ENCODE data around the gene ADGRL3. TPM values are rescaled to one million over a fixed set of nuclear protein-coding genes. Genes with fewer than 3 reads are reported as not detected.

Gene ADGRL3
- total RNA-seq, 1 donor from 2014 or later = 31.3 TPM

DNA sequence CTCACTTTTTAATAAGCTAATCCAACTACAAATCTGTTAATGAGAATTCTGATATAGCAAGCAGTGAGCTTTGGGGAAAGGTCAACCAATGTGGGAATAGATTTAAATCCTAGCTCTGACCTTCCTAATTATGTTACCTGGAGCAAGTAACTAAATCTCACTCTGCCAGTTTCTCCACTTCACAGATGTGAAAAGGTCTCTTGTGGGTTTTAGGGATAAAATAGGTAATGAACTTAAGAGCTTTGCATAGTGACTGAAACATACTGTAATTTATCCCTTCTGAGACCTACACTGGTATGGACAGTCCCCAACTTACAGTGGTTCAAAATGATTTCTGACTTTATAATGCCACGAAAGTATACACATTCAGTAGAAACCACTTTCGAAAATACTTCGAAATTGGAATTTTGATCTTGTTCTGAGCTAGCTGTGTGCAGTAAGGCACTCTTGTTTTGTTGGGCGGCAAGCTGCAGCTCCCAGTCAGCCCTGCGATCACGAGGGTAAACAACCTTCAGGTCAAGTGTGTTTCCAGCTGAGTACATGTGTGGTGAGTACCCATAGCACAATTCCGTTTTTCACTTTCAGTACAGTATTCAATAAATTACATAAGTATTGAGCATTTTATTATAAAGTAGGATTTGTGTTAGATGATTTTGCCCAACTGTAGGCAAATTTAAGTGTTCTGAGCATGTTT is 93.7 kb downstream of the ADGRL3 start:
- H3K36me3 ChIP-seq (ENCODE audit: insufficient read depth, low read length) = no peaks in the 10 kb centered on the region
- H3K36me3 Mint-ChIP-seq (ENCODE audit: low read depth, unreplicated experiment) = no peaks in the 10 kb centered on the region
- no peak overlapping the region for H2AFZ ChIP-seq (ENCODE audit: low read depth, low read length)
- H3K4me1 ChIP-seq (ENCODE audit: insufficient read depth, low read length) = no peaks in the 10 kb centered on the region
- H3K9ac ChIP-seq (ENCODE audit: low read length) = no peak overlapping the region
- no peak overlapping the region for H3K27ac Mint-ChIP-seq (ENCODE audit: unreplicated experiment)
- H3K27me3 ChIP-seq (ENCODE audit: insufficient read depth, low read length) = no peaks in the 10 kb centered on the region
- no peak overlapping the region for H3K4me3 ChIP-seq (ENCODE audit: insufficient read depth, low read depth, low read length)
- no peak overlapping the region for H3K4me3 Mint-ChIP-seq (ENCODE audit: unreplicated experiment)
- no peak overlapping the region for H3K4me2 ChIP-seq (ENCODE audit: low read length)
- peaks cover 4% of the 10 kb centered on the region for H3K4me1 Mint-ChIP-seq (ENCODE audit: low read depth, unreplicated experiment)
- TF ChIP-seq, protein P1, sequence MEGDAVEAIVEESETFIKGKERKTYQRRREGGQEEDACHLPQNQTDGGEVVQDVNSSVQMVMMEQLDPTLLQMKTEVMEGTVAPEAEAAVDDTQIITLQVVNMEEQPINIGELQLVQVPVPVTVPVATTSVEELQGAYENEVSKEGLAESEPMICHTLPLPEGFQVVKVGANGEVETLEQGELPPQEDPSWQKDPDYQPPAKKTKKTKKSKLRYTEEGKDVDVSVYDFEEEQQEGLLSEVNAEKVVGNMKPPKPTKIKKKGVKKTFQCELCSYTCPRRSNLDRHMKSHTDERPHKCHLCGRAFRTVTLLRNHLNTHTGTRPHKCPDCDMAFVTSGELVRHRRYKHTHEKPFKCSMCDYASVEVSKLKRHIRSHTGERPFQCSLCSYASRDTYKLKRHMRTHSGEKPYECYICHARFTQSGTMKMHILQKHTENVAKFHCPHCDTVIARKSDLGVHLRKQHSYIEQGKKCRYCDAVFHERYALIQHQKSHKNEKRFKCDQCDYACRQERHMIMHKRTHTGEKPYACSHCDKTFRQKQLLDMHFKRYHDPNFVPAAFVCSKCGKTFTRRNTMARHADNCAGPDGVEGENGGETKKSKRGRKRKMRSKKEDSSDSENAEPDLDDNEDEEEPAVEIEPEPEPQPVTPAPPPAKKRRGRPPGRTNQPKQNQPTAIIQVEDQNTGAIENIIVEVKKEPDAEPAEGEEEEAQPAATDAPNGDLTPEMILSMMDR (IDR thresholded peaks at IDR 0.05; ENCODE audit: insufficient read depth, low read depth, low read length) = no peak
- no peak for TF ChIP-seq EZH2 (IDR thresholded peaks at IDR 0.05; ENCODE audit: insufficient read depth, low read length)
- DNase-seq (ENCODE audit: low read depth) = no peak
- no peaks in the 10 kb centered on the region for H3K79me2 ChIP-seq (ENCODE audit: insufficient read depth, low read length)
- H4K20me1 ChIP-seq (ENCODE audit: insufficient read depth, low read length) = no peaks in the 10 kb centered on the region
- FAIRE-seq = no peak
- H3K27ac ChIP-seq (ENCODE audit: low read depth, low read length) = no peak overlapping the region
- no peaks in the 10 kb centered on the region for H3K9me3 Mint-ChIP-seq (ENCODE audit: unreplicated experiment)
- H3K9me3 ChIP-seq (ENCODE audit: insufficient read depth, low read depth, low read length) = no peaks in the 10 kb centered on the region
- no peaks in the 10 kb centered on the region for H3K27me3 Mint-ChIP-seq (ENCODE audit: low read depth, unreplicated experiment)

DNA sequence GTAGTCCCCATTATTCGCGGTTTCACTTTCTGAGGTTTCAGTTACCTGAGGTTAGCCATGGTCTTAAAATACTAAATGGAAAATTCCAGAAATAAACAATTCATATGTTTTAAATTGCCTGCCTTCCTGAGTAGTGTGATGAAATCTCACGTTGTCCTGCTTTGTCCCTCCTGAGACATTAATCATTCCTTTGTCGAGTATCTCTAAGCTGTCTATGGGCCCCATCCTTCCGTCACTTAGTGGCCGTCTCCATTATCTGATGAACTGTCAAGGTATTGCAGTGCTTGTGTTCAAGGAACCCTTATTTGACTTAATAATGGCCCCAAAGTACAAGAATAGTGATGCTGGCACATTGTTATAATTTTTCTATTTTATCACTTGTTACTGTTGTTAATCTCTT is 94.8 kb downstream of the ADGRL3 start:
- Histone ChIP-seq H3K27ac (ENCODE audit: low read depth, low read length) (no peak overlapping the region), H4K20me1 (ENCODE audit: insufficient read depth, low read length) (no peaks in the 10 kb centered on the region), H3K4me2 (ENCODE audit: low read length) (no peak overlapping the region), H3K4me3 (ENCODE audit: insufficient read depth, low read depth, low read length) (no peak overlapping the region), H2AFZ (ENCODE audit: low read depth, low read length) (no peak overlapping the region), H3K4me1 (ENCODE audit: insufficient read depth, low read length) (no peaks in the 10 kb centered on the region), H3K9ac (ENCODE audit: low read length) (no peak overlapping the region), H3K9me3 (ENCODE audit: insufficient read depth, low read depth, low read length) (no peaks in the 10 kb centered on the region), H3K27me3 (ENCODE audit: insufficient read depth, low read length) (no peaks in the 10 kb centered on the region), H3K79me2 (ENCODE audit: insufficient read depth, low read length) (no peaks in the 10 kb centered on the region), H3K36me3 (ENCODE audit: insufficient read depth, low read length) (no peaks in the 10 kb centered on the region)
- no peak for FAIRE-seq
- no peaks in the 10 kb centered on the region for H3K9me3 Mint-ChIP-seq (ENCODE audit: unreplicated experiment)
- no peak overlapping the region for H3K27ac Mint-ChIP-seq (ENCODE audit: unreplicated experiment)
- H3K4me3 Mint-ChIP-seq (ENCODE audit: unreplicated experiment) = no peak overlapping the region
- DNase-seq (ENCODE audit: low read depth) = no peak
- TF ChIP-seq, protein P1 (IDR thresholded peaks at IDR 0.05; ENCODE audit: insufficient read depth, low read depth, low read length) = no peak
- no peak for TF ChIP-seq EZH2 (IDR thresholded peaks at IDR 0.05; ENCODE audit: insufficient read depth, low read length)
- H3K36me3 Mint-ChIP-seq (ENCODE audit: low read depth, unreplicated experiment) = no peaks in the 10 kb centered on the region
- peaks cover 5% of the 10 kb centered on the region for H3K4me1 Mint-ChIP-seq (ENCODE audit: low read depth, unreplicated experiment)
- H3K27me3 Mint-ChIP-seq (ENCODE audit: low read depth, unreplicated experiment) = no peaks in the 10 kb centered on the region

DNA sequence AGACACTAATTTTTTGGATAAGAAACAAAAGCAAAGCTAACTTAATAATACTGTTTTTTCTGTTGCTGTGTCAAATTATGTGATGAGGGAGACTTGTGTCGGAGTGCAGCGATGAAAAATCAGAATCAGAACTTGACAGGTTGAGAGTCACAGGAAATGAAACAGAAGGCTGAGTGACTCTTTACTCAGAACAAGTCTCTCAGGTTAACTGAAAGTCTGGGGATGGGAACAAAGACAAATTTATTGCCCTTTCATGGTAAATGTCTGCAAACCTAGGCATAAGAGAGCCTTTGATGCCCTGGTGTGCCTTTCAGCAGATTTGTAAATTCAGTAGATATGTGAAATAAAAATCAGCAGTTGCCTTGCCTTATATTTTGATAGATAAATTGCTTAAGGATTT is 96.0 kb downstream of the ADGRL3 start:
- Mint-ChIP-seq H3K9me3 (ENCODE audit: unreplicated experiment) (no peaks in the 10 kb centered on the region), H3K4me1 (ENCODE audit: low read depth, unreplicated experiment) (peaks cover 5% of the 10 kb centered on the region)

More for the DNA sequence above, 96.0 kb downstream of the ADGRL3 start:
- Mint-ChIP-seq H3K4me3 (ENCODE audit: unreplicated experiment) (no peak overlapping the region), H3K27me3 (ENCODE audit: low read depth, unreplicated experiment) (no peaks in the 10 kb centered on the region), H3K27ac (ENCODE audit: unreplicated experiment) (no peak overlapping the region), H3K36me3 (ENCODE audit: low read depth, unreplicated experiment) (no peaks in the 10 kb centered on the region)
- Histone ChIP-seq H3K27ac (ENCODE audit: low read depth, low read length) (no peak overlapping the region), H3K27me3 (ENCODE audit: insufficient read depth, low read length) (no peaks in the 10 kb centered on the region), H3K4me2 (ENCODE audit: low read length) (no peak overlapping the region), H3K9ac (ENCODE audit: low read length) (no peak overlapping the region), H3K4me1 (ENCODE audit: insufficient read depth, low read length) (no peaks in the 10 kb centered on the region), H4K20me1 (ENCODE audit: insufficient read depth, low read length) (no peaks in the 10 kb centered on the region), H3K4me3 (ENCODE audit: insufficient read depth, low read depth, low read length) (no peak overlapping the region), H3K79me2 (ENCODE audit: insufficient read depth, low read length) (no peaks in the 10 kb centered on the region), H2AFZ (ENCODE audit: low read depth, low read length) (no peak overlapping the region), H3K36me3 (ENCODE audit: insufficient read depth, low read length) (no peaks in the 10 kb centered on the region), H3K9me3 (ENCODE audit: insufficient read depth, low read depth, low read length) (no peaks in the 10 kb centered on the region)
- DNase-seq (ENCODE audit: low read depth) = no peak
- TF ChIP-seq, protein P1 (IDR thresholded peaks at IDR 0.05; ENCODE audit: insufficient read depth, low read depth, low read length) = no peak
- TF ChIP-seq EZH2 (IDR thresholded peaks at IDR 0.05; ENCODE audit: insufficient read depth, low read length) = no peak
- FAIRE-seq = no peak
